RWPE2 (cell line): Measurements from ENCODE around the gene ICE1.
"Not testable (repeated sequence)": the region's sequence is repeated elsewhere in the genome, so short reads cannot be mapped to it uniquely, and the experiment has no call there.

Experiments
- ATAC-seq: fragments of 200-7000 bp; cut with Tn5 transposase; 3 replicates; pipeline ENCODE4 v1.9.1; 2021; ENCODE audit warnings: low read depth
- DNase-seq: peaks from one replicate; pipeline ENCODE4 v3.0.0-alpha.2; 2020; ENCODE audit warnings: low spot score
- H3K27ac ChIP-seq: fragments of 450-650 bp; 2 replicates; pipeline ENCODE4 v1.5.1; 2017; ENCODE audit warnings: mild to moderate bottlenecking; ENCODE audit not compliant: poor library complexity, severe bottlenecking
- H3K27me3 ChIP-seq: fragments of 250-450 bp; sonication (Bioruptor Pico); 2 replicates; pipeline ENCODE4 v1.5.1; 2021; ENCODE audit warnings: mild to moderate bottlenecking, moderate library complexity; ENCODE audit not compliant: insufficient read depth, poor library complexity, severe bottlenecking
- H3K36me3 ChIP-seq: fragments of 250-450 bp; sonication (Bioruptor Pico); 2 replicates; pipeline ENCODE4 v1.5.1; 2020; ENCODE audit warnings: low read depth, mild to moderate bottlenecking, moderate library complexity
- H3K4me1 ChIP-seq: fragments of 250-450 bp; sonication (Bioruptor Pico); 2 replicates; pipeline ENCODE4 v1.5.1; 2021; ENCODE audit warnings: mild to moderate bottlenecking, moderate library complexity; ENCODE audit not compliant: insufficient read depth, poor library complexity, severe bottlenecking
- H3K4me3 ChIP-seq: fragments of 250-450 bp; sonication (Bioruptor Pico); 2 replicates; pipeline ENCODE4 v1.5.1; 2021; ENCODE audit warnings: mild to moderate bottlenecking, moderate library complexity; ENCODE audit not compliant: severe bottlenecking
- H3K9me3 ChIP-seq: fragments of 250-450 bp; sonication (Bioruptor Pico); 2 replicates; pipeline ENCODE4 v1.5.1; 2021; ENCODE audit warnings: mild to moderate bottlenecking, moderate library complexity; ENCODE audit not compliant: severe bottlenecking
- CTCF ChIP-seq: fragments of 450-650 bp; IDR thresholded peaks from one replicate; pipeline ENCODE4 v1.5.1; 2017; ENCODE audit warnings: mild to moderate bottlenecking, moderate library complexity; ENCODE audit not compliant: poor library complexity, severe bottlenecking

Gene ICE1

GRCh38 chr5:5470933-5471332 lies 48.5 kb downstream of the ICE1 start:
- TF ChIP-seq CTCF = no peak
- Histone ChIP-seq H3K27ac (no peak overlapping the region), H3K9me3 (no peaks in the 10 kb centered on the region), H3K27me3 (peaks cover 3% of the 10 kb centered on the region), H3K36me3 (peaks cover 98% of the 10 kb centered on the region), H3K4me3 (no peak overlapping the region), H3K4me1 (peaks cover 4% of the 10 kb centered on the region)
- ATAC-seq = no peak
- no peak for DNase-seq

- Histone ChIP-seq H3K27me3 (peaks cover 3% of the 10 kb centered on the region), H3K4me1 (peaks cover 4% of the 10 kb centered on the region), H3K9me3 (no peaks in the 10 kb centered on the region), H3K27ac (no peak overlapping the region), H3K4me3 (no peak overlapping the region), H3K36me3 (peaks cover 98% of the 10 kb centered on the region)
- ATAC-seq (peak; percentile 56; the same call in 2 of the 3 replicates), DNase-seq (no peak)
- TF ChIP-seq CTCF = no peak
These were observed 50.7 kb downstream of the ICE1 start for GRCh38 chr5:5473226-5473625.

GRCh38 chr5:5474961-5475360 lies 52.5 kb downstream of the ICE1 start:
- peaks cover 98% of the 10 kb centered on the region for H3K36me3 ChIP-seq
- H3K9me3 ChIP-seq = no peaks in the 10 kb centered on the region
- DNase-seq (no peak), ATAC-seq (no peak)
- no peak for TF ChIP-seq CTCF
- H3K4me1 ChIP-seq = peaks cover 4% of the 10 kb centered on the region
- no peak overlapping the region for H3K4me3 ChIP-seq
- H3K27me3 ChIP-seq = peaks cover 3% of the 10 kb centered on the region
- no peak overlapping the region for H3K27ac ChIP-seq

GRCh38 chr5:5475975-5476374 lies 53.5 kb downstream of the ICE1 start:
- Histone ChIP-seq H3K36me3 (peaks cover 94% of the 10 kb centered on the region), H3K4me1 (peaks cover 4% of the 10 kb centered on the region), H3K27me3 (peaks cover 3% of the 10 kb centered on the region), H3K4me3 (no peak overlapping the region), H3K9me3 (no peaks in the 10 kb centered on the region), H3K27ac (no peak overlapping the region)
- no peak for DNase-seq
- ATAC-seq = no peak
- no peak for TF ChIP-seq CTCF

- ATAC-seq, DNase-seq: not testable (repeated sequence)
- H3K36me3 ChIP-seq = peaks cover 83% of the 10 kb centered on the region
These were observed 57.1 kb downstream of the ICE1 start for GRCh38 chr5:5479578-5479977.

More at GRCh38 chr5:5479578-5479977, 57.1 kb downstream of the ICE1 start:
- H3K9me3 ChIP-seq, H3K27ac ChIP-seq, H3K27me3 ChIP-seq, H3K4me3 ChIP-seq, H3K4me1 ChIP-seq: not testable (repeated sequence)
